HG02943 (cell line): ENCODE data around the gene TLN1.

Experiments used
- ATAC-seq: cut with Tn5 transposase; IDR thresholded peaks from one replicate; pipeline ENCODE4 v1.9.1; 2021; ENCODE audit warnings: mild to moderate bottlenecking, low read depth, moderate library complexity; ENCODE audit not compliant: unreplicated experiment

Gene TLN1

GRCh38 chr9:35729700-35730485 is 2.1 kb downstream of the TLN1 start:
- ATAC-seq, result no peak

- no peak for ATAC-seq
These were observed 2.9 kb downstream of the TLN1 start for GRCh38 chr9:35729101-35729500.

- ATAC-seq, result no peak
These were observed 3.7 kb downstream of the TLN1 start for GRCh38 chr9:35728041-35728971.

DNA sequence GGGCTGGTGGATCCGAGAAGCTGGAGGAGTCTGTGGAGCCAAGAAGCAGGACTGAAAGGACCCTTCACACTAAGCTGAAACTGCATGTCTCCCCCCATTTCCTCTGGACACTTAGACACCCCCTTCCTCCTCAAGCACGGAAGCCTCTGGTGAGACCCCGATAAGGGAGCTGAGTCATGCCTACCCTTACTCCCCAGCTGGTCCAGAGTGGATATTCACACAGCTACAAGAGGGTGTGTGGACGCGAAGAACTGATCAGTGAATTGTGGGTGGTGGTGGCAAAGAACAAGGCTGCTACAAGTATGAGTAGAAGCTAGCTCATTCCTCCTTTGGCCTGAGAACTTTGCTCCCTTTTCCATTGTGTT is 4.3 kb downstream of the TLN1 start:
- ATAC-seq, result no peak

DNA sequence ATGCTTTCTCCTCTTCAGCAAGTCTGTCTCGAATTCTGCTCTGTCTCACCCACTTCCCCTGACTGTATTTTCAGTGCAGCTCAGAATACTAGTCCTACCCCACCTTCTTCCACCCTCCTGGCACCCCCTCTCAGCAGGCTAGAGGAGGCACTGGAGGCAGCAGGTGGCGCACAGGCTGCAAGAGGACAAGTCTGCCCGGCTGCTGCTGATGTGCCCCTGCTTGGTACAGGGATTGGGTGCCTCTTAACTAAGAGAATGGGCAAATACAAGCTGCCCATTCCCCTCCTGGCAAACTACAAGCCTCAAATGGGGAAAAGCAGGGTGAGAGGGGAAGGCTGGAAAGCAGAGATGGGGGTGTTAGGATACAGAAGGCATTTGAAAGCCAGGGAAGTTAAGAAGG is 5.1 kb downstream of the TLN1 start:
- ATAC-seq, result no peak

- ATAC-seq, result no peak
These were observed 6.6 kb downstream of the TLN1 start for GRCh38 chr9:35725362-35725761.

DNA sequence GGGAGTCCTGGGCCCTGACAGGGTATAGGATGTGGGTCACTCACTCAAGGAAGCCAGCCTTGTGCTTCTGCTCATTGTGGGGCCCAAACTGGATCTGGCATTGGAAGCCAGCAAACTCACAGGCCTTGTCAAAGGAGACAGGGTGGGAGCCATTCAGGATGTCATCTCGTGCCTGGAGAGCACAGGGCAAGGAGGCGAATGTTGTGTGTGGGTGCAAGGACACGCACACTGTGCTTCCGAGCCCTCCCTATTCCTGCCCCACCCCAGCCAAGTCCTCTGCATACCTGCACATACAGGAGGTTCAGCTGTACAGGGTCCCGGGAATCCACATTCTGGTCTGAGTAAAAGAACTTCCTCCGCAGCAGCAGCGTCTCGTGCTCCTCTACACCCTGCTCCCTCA is 8.1 kb downstream of the TLN1 start:
- ATAC-seq, result no peak

DNA sequence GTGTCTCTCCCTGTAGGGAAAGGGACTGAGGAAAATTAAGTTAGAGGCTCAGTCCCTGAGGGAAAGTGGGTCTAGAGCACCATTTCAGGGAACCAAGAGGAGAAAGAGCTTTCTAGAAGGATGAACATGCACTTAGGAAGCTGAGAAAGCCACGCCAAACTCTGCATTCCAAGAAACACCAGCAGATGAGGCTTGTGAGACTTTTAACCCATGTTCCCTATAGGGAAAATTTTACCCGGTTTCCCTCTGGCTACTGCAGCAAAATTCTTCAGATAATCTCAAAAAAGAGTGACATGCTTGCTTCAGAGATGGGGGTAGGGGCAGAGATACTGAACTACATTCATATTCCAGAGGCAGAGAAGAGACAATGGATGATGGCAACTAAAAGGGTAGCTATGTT is 8.6 kb downstream of the TLN1 start:
- no peak for ATAC-seq

GRCh38 chr9:35719546-35719945 is 12.4 kb downstream of the TLN1 start:
- no peak for ATAC-seq

DNA sequence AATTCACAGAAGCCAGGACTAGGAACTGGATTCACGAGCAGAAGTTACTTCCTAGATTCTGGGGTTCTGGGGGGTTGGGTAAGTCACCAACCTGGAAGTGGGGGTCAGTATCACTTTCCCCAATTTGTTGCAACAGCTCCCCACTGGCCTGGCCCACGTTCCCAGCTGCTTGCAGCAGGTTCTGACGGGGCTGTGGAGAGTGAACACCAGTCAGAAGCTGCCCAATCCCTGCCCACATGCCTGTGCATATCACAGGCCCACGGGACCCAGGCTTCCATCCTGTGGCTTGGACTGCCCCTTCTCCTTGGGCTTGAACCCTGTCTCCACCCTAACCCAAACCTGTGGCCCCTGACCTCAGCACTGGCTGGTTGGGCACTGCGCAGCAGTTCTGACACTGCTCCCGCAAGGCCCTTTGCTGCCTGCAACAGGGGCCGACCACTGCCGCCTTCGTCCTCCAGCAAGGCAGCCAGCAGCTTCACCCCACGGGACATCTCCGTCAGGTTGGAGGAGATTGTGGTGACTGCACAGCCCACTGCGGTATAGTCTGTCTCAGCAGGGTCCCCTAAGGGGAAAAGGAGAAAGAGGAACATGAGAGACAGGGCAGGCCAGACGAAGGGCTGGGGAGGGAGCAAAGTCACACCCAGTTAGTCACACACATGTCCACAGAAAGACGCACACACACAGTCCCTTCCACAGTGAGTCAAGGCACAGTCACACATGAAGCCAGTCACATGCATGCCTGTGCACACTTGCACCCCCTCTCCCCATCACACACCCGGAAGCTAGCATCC is 13.1 kb downstream of the TLN1 start:
- ATAC-seq, result no peak

GRCh38 chr9:35717132-35717870 is 14.7 kb downstream of the TLN1 start:
- ATAC-seq, result no peak

DNA sequence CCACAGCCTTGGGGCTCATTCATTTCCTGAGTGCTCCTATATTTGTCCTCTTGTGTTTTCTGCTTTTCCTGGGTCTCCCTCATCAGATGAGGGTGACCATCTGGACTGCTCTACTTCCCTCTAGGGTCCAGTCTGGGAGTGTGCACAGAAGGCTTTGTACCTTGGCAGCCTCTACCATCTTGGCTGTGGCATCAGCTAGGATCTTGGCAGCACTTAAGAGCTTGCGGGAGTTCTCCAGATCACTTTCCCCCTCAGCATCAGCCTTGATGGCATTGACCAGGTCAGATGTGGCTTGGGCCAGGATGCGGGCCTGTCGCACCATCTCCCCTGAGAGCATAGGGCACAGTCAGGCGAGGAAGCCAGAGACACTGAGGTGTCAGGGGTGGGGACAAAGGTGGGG is 15.8 kb downstream of the TLN1 start:
- no peak for ATAC-seq

DNA sequence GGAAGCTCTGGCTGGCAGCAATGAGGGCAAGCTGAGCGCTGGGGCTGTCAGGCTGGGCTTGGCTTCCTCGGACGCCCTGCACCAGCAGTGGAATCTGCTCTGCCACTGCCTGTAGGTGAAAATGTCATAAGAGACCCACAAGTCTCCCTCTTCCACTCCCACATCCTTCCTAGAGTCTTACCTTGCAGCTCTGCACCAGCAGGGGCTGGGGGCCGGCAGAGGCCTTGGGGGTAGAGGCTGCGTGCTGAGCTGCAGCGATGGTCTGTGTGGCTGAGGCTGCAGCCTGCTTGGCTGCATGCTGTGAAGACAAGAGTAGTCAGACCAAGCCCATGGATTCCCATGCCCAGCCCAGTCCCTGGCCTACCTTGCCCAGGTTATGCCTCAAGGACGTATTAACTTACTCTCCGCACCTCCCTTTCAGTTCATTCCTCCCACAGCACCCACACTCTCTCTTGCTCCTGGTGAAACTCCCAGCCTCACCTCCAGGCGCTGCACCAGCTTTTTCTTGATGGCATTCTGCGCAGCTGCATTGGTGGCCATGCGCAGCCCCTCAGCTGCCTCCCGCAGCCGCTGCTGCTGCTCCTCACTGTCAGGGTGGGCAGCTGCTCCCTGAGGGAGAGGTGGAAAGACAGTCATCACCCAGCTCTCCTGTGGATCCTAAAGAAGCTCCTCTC is 17.3 kb downstream of the TLN1 start:
- no peak for ATAC-seq

DNA sequence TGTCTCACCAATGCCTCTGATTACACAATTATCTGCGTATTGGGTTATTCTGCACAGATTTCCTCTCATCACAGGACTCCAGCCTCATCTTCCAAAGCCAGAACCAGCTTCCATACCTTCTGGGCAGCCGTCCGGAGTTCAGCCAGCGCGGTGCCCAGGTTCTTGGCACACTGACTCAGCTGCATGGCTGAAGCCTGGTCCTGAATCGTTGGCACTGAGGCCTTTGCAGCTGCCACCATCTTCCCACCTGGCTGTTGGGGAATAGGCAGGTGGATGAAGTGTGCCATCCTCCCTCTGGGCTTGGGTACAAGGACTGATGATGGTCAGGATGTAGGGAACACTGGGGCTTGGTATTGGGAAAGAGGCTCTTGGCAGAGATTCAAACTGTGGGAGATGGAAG is 17.9 kb downstream of the TLN1 start:
- ATAC-seq, result no peak

DNA sequence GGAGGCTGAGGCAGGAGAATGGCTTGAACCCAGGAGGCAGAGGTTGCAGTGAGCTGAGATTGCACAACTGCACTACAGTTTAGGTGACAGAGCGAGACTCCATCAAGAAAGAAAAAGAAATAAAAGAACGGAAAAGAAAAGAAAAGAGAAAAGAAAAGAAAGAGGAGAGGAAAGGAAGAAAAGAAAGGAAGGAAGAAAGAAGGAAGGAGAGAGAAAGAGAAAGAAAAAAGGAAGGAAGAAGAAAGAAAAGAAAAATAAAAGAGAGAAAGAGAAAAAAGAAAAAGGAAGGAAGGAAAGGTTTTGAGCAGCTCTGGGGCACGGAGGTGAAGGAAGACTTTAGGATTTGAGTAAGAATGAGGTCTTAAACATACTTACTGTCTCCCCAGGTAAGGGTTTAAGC is 18.4 kb downstream of the TLN1 start:
- no peak for ATAC-seq

- no peak for ATAC-seq
These were observed 19.1 kb downstream of the TLN1 start for GRCh38 chr9:35712762-35713400.

DNA sequence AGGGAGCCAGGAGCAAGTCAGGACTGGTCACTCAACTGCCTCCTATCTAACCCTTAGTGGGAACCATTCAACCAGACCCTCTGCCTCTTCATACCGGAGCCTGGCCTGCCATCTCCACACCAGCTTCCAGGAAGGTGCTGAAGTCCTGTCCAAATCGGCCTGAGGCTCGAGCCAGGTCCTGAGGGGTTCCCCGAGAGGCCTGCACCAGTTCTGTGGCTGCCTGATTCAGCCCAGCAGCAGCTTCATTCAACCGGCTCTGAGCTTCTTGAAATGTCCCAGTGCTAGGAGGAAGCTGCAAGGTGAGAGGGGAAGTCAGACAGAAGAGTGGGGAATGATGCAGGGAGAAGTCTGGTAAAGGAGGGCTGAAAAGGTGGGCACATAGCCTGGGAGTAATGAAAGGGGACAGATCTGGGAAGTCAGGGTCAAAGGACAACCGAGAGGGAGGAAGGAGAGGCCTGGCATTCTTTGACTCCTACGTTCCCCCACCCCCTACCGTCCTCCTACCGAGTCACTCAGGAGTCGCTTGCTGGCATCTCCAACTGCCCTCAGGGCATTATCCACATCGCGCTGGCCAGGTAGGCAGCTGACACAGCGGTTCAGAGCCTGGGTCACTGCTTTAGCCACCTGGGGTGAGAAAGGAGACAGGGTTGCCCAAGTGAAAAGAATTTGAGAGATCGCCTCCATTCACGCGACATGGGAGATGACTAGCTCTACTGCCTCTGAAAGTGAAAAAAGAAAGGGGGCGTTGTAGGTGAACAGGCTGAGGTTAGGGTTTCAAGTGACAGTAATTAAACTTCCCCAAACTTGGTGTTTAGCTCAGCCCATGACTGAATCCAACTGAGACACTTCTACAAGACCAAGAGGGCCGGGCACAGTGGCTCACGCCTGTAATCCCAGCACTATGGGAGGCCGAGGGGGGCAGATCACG is 20.2 kb downstream of the TLN1 start:
- ATAC-seq, result no peak

GRCh38 chr9:35710818-35711500 is 21.0 kb downstream of the TLN1 start:
- no peak for ATAC-seq
